Ishikawa (cell line): ENCODE measurements around the gene PCAT6.

Experiments
- CEBPB ChIP-seq: IDR thresholded peaks from 2 replicates; pipeline ENCODE4 v1.6.1; 2012
- EGR1 ChIP-seq: IDR thresholded peaks from 2 replicates; pipeline ENCODE4 v1.6.1; 2012
- EP300 ChIP-seq: IDR thresholded peaks from 2 replicates; pipeline ENCODE4 v1.6.1; 2012; ENCODE audit warnings: borderline replicate concordance
- NFIC ChIP-seq: IDR thresholded peaks from 2 replicates; pipeline ENCODE4 v1.6.1; 2012
- RAD21 ChIP-seq: IDR thresholded peaks from 2 replicates; pipeline ENCODE4 v1.6.1; 2012; ENCODE audit warnings: low read depth
- TAF1 ChIP-seq: IDR thresholded peaks from 2 replicates; pipeline ENCODE4 v1.6.1; 2012; ENCODE audit warnings: low read depth, mild to moderate bottlenecking
- YY1 ChIP-seq: IDR thresholded peaks from 2 replicates; pipeline ENCODE4 v1.6.1; 2012; ENCODE audit warnings: low read depth
- ZBTB7A ChIP-seq: IDR thresholded peaks from 2 replicates; pipeline ENCODE4 v1.6.1; 2012; ENCODE audit warnings: low read depth
- TF ChIP-seq, protein P1 (sequence below): IDR thresholded peaks from 2 replicates; pipeline ENCODE4 v1.6.1; 2012
- TF ChIP-seq, protein P2 (sequence below): IDR thresholded peaks from 2 replicates; pipeline ENCODE4 v1.6.1; 2012; ENCODE audit warnings: low read depth, mild to moderate bottlenecking
- TF ChIP-seq, protein P3 (sequence below): IDR thresholded peaks from 2 replicates; pipeline ENCODE4 v1.6.1; 2012

DNA sequence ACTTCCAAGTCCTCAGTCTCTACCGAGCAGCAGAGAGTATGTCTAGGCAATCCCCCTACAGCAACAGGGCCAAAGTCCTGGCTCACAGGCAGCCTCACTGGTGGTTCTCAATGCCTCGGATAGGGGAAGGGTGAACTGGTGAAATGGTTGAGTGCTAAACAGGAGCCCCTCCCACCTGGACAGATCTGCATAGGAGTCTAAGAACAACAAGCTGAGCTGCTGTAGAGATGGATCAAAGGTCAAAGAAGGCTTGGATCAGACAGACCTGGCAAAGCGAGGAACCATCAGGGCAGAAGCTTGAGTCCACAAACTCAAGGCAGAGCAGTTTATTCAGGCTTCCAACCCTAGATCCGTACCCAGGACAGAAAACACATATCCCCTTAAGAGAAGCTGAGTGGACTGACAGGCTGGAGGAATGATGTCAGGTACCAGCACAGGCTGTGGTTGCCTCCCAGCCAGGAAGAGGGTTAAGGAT is 46.4 kb downstream of the PCAT6 start:
- TF ChIP-seq RAD21 (no peak), NFIC (no peak), EGR1 (no peak), TAF1 (no peak), CEBPB (no peak), ZBTB7A (no peak), EP300 (no peak), YY1 (no peak)
- TF ChIP-seq, protein P1, sequence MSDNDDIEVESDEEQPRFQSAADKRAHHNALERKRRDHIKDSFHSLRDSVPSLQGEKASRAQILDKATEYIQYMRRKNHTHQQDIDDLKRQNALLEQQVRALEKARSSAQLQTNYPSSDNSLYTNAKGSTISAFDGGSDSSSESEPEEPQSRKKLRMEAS = no peak
- TF ChIP-seq, protein P2, sequence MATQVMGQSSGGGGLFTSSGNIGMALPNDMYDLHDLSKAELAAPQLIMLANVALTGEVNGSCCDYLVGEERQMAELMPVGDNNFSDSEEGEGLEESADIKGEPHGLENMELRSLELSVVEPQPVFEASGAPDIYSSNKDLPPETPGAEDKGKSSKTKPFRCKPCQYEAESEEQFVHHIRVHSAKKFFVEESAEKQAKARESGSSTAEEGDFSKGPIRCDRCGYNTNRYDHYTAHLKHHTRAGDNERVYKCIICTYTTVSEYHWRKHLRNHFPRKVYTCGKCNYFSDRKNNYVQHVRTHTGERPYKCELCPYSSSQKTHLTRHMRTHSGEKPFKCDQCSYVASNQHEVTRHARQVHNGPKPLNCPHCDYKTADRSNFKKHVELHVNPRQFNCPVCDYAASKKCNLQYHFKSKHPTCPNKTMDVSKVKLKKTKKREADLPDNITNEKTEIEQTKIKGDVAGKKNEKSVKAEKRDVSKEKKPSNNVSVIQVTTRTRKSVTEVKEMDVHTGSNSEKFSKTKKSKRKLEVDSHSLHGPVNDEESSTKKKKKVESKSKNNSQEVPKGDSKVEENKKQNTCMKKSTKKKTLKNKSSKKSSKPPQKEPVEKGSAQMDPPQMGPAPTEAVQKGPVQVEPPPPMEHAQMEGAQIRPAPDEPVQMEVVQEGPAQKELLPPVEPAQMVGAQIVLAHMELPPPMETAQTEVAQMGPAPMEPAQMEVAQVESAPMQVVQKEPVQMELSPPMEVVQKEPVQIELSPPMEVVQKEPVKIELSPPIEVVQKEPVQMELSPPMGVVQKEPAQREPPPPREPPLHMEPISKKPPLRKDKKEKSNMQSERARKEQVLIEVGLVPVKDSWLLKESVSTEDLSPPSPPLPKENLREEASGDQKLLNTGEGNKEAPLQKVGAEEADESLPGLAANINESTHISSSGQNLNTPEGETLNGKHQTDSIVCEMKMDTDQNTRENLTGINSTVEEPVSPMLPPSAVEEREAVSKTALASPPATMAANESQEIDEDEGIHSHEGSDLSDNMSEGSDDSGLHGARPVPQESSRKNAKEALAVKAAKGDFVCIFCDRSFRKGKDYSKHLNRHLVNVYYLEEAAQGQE = no peak
- TF ChIP-seq, protein P3, sequence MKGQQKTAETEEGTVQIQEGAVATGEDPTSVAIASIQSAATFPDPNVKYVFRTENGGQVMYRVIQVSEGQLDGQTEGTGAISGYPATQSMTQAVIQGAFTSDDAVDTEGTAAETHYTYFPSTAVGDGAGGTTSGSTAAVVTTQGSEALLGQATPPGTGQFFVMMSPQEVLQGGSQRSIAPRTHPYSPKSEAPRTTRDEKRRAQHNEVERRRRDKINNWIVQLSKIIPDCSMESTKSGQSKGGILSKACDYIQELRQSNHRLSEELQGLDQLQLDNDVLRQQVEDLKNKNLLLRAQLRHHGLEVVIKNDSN = no peak
